Stimulated activated CD4-positive, alpha-beta T cell treated with anti-CD3 and anti-CD28 coated beads, TNF-alpha, amount 100 ng/mL, for 48 hours (primary cell): Measurements from ENCODE around the gene CFTR.
"Not testable (repeated sequence)": the region's sequence is repeated elsewhere in the genome, so short reads cannot be mapped to it uniquely, and the experiment has no call there.

Experiments
- DNase-seq, 3 donors: peaks; one replicate each; pipeline ENCODE4 v3.0.0-alpha.2; 2020; ENCODE audit warnings: low read depth in 3 of 3

Gene CFTR

DNA sequence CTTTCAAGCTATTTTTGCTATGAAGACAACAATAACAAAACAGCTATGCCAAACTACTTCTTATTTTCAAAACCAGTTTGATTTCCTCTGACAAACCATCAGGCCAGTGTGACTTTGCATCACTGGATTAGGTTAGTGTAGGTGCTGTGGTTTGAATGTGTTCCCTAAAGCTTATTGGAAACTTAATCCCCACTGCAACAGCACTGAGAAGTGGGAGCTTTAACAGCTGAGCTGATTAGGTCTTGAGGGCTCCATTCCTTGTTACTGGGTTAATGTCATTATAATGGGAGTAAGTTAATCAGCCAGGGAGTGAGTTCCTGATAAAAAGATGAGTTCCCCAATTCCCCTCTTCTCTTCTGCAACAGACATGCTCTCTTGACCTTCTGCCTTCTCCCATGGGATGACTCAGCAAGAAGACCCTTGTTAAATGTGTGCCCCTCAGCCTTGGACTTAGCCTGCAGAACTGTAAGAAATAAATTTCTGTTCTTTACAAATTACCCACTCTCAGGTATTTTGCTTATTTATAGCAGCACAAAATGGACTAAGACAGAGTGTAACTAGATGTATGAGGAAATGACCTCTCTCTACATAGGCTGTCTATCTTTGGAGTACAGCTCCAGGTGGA lies 206.6 kb downstream of the CFTR start:
- no peak for DNase-seq

DNA sequence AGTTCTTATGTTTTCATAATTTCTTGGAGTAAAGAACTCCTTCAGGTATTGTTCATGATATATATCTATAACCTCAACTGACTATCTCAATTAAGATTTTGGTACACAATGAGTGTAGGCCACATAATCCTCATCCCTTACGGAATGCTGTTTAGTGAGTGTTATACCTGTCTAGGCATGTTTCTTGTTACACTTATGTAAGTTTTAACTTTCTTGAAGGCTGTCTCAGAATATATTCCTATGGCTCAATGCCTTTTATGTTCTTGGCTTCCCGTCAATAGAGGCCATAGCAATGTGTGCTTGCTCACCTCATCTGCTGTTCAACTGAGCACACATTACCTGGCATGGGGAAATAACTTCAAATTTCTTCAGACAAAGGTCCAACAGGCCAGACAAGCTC lies 208.3 kb downstream of the CFTR start:
- no peak for DNase-seq

DNA sequence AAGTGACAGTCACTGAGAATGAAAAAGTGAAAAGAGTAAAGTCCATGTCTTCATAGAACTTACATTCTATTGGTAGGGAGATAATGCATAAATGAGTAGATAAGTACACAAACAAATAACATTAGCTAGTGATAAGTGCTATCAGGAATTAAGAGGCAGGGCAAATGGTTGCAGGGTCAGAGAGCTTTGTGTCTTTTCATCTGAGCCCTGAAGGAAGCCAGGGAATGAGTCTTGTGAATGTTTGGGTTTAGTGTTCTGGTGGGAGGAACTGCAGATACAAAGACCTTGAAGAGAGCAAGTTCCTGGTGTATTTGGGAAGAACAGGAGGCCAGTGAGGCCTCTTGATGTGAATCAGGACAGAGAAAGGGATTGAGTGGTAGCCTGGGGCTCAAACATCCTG lies 209.6 kb downstream of the CFTR start:
- no peak for DNase-seq

DNA sequence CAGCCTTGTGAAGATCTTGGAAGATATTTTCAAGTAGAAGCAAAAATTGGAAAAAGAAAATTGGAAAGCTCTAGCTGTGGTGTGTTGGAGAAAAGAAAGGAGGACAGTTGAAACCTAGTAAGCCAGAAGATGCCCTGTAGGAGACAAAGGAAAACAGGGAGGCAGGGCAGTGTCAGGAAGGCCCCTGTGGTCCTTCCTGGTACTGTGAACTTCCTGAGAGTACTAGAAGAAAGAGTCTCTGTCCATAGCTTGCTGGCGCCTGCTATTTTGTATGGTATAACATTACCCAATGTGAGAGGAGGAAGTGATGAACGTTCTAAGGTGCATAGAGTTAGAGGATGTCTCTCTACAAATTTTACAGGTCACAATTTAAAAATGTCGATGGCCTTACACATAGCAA lies 210.3 kb downstream of the CFTR start:
- no peak for DNase-seq

DNA sequence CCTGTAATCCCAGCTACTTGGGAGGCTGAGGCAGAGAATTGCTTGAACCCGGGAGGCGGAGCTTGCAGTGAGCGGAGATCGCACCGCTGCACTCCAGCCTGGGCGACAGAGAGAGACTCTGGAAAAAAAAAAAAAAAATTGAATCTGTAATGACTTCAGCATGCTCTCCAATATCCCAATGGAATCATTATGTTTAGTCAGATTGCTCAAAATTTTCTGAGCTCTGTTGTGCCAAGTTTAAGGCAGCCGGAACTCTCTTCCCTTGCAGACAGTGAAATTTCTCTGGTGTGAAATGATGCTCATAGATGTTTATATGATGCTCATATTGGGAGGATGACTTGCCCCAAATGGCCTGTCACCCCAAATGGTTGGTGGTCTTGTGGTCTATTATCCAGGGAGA lies 212.5 kb downstream of the CFTR start:
- DNase-seq = no peak

DNA sequence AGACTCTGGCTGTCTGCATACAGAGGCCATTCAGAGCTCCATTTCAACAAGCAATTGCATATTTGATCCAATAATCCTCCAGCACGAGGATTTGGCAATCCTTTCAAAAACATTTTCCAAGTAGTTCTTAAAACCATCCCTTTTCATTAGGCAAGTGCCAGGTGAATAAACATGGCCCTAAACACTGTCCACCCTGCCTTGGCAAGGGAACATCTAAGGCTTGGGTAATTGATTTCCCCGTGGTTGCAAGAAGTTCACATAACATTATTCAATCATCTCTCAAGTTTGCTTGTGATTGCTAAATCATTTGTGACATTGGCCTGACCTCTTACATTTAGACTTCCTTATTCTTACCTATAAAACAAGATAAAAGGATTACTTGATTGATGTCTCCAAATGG lies 218.2 kb downstream of the CFTR start:
- DNase-seq = no peak

DNA sequence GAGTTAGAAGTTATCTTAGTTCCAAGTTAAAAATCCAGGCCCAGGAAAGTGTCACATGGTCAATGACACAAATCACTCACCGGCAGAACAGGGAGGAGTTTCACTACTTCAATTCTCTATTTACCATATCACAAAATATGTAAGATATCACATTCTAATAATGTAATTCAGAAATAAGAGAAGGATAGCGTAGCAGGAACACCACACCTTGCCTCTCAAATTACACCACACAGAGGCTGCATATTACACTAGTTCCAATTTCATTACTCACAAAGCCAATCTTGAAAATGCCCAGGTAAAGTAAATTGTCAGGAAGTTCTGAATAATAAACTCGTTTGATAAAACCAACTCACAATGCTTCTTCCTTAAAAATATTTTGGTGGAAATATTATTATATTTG lies 224.2 kb downstream of the CFTR start:
- no peak for DNase-seq

DNA sequence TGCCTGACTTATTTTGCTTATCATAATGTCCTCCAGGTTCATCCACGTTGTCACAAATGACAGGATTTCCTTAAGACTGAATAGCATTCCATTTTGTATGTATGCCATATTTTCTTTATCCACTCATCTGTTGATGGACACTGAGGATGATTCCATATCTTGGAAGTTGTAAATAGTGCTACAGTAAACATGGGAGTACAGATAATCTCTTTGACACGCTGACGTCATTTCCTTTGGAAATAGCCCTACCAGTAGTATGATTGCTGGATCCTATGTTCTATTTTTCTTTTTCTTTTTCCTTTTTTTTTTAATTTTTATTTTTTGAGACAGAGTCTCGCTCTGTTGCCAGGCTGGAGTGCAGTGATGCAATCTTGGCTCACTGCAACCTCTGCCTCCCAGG lies 225.8 kb downstream of the CFTR start:
- DNase-seq = no peak

DNA sequence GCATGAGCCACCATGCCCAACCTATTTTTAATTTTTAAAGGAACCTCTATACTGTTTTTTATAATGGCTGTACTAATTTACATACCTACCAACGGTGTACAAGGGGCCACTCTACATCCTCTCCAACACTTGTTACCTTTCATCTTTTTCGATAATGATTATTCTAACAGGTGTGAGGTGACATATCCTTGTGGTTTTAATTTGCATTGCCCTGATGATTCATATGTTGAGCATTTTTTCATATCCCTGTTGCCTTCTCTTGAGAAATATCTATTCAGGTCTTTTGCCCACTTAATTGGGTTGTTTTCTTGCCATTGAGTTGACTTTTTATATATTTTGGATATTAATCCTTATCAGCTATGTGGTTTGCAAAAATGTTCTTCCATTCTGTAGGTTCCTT lies 226.4 kb downstream of the CFTR start:
- no peak for DNase-seq

DNA sequence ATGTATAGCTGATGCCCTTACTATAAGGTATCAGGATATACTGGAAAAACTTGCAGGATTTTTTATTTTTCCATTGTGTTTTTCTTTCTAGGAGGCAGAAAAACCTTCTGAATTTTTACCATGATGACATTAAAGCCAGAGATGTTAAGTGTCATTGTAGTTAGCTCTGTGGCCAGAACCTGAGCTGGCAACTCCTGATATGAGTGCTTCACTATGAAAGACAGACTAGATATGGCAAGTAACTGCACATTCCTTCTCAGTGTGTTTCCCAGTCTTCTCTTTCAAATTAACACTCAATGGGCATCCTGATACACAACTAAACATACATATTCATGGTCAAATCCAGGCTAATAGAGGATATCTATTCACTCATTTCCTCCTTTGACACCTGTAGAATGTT lies 227.3 kb downstream of the CFTR start:
- DNase-seq = no peak

DNA sequence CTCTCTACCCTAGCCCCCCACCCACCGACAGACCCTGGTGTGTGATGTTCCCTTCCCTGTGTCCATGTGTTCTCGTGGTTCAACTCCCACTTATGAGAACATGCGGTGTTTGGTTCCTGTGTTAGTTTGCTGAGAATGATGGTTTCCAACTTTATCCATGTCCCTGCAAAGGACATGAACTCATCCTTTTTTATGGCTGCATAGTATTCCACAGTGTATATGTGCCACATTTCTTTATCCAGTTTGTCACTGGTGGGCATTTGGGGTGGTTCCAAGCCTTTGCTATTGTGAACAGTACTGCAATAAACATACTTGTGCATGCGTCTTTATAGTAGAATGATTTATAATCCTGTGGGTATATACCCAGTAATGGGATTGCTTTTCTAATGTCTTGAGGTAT lies 228.3 kb downstream of the CFTR start:
- DNase-seq = not testable (repeated sequence)

DNA sequence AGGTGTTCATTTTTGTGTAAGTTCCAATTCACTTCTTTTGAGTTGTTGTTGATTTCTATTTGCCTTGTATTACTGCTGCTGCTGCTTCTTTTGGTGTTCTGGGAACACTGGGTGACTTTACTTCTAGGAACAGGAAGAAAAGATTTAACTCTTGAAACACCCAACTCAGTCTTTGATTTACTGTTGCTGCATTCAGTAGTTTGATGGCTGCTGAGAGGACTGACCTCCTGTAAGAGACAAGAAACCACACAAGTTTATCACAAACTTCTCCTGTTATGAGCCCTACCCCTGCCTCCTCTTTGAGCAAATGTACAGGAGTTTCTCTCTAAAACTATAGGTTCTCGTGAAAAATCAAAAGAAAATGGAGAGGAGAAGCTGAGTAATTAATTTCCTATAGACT lies 231.7 kb downstream of the CFTR start:
- DNase-seq = no peak

DNA sequence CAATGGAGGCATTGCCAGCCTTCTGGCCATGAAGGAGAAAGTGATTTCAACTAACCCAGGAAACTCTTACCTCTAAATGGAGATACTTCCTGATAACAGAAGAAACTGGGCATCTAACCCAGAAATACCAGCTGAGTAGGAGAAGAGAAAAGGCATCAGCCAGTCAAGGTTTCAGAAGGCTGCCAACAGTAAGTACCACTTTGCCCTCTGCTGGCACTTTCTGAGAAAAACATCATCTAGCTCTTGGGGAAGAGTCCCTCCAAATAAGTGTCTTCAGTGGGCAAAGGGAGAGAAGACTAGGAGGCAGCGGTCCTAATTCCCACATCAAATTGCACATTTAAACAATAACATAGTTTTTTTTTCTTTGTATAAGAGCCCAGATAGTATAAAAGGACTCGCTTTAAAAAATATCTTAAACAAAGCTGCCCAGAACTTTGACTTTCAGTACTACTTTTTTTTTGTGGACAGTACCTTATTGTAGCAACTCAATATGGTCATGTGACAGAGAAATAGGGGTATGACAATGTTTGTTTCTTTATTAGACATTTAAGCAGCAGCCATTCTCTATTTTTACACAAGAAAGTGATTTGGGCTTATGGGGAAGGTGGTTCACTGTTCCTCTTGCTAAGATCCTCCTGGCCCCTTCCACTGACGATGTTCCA lies 236.1 kb downstream of the CFTR start:
- DNase-seq = no peak

DNA sequence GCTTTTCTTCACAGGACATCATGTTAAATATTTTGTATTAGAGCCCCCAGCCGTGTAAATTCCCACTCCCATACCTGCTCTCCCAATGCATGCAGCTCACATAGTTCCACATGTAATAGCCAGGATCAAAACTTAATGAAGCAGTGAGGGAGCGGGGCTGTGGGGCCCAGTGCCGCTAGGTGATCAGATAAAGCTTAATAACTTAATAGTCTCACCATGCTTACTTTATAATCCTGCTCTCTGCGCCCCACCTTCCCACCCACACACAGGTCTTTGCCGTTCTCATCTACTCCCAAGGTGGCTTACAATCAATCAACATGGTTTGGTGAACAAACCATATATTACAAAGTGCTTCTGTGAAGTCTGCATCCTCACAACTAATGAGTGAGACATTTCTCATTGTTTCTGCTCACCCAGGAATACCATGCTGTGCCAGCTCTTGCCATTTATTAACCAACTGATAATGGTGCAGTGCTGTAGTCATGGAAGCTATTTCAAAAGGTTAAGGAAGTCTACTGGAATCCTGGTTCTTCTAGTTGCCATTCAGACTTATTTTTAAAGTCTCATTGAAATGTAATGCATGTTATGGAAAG lies 237.0 kb downstream of the CFTR start:
- DNase-seq = no peak

DNA sequence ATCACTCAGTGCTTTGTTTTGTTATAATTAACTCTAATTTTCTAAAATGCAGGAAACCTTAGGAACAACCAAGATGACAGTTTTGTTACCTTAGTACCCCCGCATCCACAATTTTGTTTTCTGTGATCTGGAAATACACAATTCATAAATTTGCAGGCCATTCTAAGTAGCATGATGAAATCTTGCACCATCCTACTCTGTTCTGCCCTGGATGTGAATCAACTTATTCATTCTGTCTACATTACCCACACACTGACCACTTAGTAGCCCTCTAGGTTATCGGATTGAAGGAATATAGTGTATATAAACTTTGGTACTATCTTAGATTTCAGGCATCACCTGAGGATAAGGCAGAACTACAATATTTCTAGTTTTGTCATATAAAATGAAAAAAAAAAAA lies 237.5 kb downstream of the CFTR start:
- DNase-seq = no peak
